Measurements from ENCODE around the gene SCARB1.
A peak's percentile ranks its signal among the peaks of the same experiment; 100 is the strongest.
"Not testable (repeated sequence)": the region's sequence is repeated elsewhere in the genome, so short reads cannot be mapped to it uniquely, and the experiment has no call there.

Gene SCARB1

GRCh38 chr12:124863416-124864325 lies at the start of gene SCARB1:
Gene SCARB1, minus strand, starts transcription at chr12:124863864. Its CDS starts 144 bp downstream, at chr12:124863720.
- FAIRE-seq (peak; percentile 74), DNase-seq (ENCODE audit: insufficient read length, low spot score) (peak; percentile 93)

GRCh38 chr12:124912529-124913287 lies 49.0 kb upstream of the SCARB1 start:
- DNase-seq (ENCODE audit: insufficient read length, low spot score); FAIRE-seq: not testable (repeated sequence)

GRCh38 chr12:124911521-124911920 lies 47.9 kb upstream of the SCARB1 start:
- not testable (repeated sequence) for DNase-seq (ENCODE audit: insufficient read length, low spot score); FAIRE-seq

GRCh38 chr12:124910561-124911478 lies 47.2 kb upstream of the SCARB1 start:
- no peak for DNase-seq (ENCODE audit: insufficient read length, low spot score)
- FAIRE-seq, result no peak

DNA sequence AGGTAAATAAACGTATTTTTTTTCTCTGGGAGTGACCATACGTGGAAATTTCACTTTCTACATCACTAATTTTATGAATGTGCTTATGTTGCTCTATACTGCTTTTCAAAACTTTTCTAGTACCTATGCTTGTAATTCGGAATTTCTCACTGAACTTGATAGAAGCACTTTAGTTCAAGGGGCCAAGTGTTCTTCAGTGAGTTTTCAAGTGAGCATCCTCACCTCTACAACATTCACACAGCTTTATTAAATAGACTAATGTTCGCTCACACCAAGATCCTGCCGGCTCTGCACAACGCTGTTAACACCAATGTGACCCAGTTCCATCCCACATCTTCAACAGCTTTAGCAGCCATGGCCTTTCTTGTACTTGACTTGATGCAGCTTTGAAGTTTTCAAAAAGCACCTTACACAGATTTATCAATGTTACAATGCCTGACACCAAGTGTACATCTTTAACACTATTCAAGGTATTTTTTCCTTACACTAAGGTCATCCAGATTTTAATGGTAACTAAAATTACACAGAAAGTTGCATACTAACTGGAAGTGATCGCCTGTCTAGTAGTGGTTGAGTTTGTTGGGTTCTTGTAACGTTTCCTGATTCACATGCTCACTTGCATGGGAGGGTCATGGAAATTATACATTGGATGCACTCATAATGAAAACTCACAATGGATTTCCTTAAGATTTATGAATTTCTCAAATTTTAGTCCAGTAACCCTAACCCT lies 46.3 kb upstream of the SCARB1 start:
- FAIRE-seq, result no peak
- DNase-seq (ENCODE audit: insufficient read length, low spot score), result no peak

GRCh38 chr12:124906606-124907261 lies 43.1 kb upstream of the SCARB1 start:
- FAIRE-seq (peak; percentile 87), DNase-seq (ENCODE audit: insufficient read length, low spot score) (peak; percentile 61)

DNA sequence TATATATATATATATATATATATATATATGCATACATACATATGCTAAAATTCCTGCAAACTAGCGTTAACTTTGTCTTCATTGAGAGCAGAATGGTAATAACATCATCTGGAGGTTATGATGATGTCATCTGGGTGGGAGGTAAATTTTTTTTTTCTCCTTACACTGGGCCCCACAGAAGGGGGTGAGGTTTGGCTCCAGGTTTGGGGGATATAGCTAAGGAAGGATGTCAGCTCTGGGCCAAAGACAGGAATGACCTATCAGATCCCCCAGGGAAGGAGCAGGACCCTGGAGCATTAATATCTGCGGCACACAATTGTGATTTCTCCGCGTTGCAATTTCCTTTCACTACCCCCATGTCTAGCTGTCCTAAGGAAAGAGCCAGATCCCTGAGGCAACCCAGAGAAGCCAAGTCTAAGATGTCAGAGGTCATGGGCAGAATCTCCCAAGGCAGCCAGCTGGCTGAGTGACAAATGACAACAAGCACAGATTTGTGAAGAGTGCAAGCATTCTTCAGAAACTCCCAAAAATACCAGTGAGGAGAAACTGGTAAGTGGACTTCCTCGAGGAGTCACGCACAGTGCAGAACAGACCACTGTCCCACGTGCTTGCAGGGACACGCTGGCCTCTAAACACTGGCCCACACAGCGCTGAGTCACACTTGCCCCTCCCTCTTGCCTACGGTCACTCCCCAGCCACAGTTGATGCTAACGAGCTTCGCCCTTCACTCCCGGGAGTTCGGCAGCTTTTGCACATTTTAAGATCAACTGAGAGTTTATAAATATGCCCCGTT lies 40.8 kb upstream of the SCARB1 start:
- DNase-seq (ENCODE audit: insufficient read length, low spot score), result no peak

DNA sequence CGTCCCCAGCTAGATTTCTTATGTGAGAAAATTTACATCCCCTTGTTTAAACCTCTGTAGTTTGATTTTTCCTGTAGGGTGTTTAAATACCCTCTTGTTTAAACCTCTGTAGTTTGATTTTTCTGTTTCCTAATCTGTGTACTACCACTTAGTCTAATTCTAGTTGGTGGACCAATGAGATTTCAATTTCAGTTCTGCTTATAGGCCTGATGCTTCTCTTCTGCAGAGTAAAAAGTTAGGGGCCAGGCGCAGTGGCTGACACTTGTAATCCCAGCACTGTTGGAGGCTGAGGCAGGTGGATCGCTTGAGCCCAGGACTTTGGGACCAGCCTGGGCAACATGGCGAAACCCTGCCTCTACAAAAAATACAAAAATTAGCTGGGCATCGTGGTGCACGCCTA lies 39.3 kb upstream of the SCARB1 start:
- DNase-seq (ENCODE audit: insufficient read length, low spot score) (no peak), FAIRE-seq (peak; percentile 33)

More for the DNA sequence above, 40.8 kb upstream of the SCARB1 start:
- FAIRE-seq, result no peak

DNA sequence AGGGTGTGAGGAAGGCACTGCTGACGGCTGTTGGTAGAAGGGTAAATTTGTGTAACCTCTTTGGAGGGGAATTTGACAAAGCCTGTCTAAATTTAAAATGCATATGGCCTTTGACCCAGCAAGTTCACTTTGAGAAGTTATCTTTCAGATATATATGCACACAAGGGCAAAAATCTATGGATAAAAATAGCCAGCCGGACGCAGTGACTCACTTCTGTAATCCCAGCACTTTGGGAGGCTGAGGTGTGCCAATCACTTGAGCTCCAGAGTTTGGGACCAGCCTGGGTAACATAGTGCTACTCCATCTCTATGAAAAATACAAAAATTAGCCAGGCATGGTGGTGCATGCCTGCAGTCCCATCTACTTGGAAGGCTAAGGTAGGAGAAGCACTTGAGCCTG lies 37.3 kb upstream of the SCARB1 start:
- DNase-seq (ENCODE audit: insufficient read length, low spot score) (no peak), FAIRE-seq (no peak)

DNA sequence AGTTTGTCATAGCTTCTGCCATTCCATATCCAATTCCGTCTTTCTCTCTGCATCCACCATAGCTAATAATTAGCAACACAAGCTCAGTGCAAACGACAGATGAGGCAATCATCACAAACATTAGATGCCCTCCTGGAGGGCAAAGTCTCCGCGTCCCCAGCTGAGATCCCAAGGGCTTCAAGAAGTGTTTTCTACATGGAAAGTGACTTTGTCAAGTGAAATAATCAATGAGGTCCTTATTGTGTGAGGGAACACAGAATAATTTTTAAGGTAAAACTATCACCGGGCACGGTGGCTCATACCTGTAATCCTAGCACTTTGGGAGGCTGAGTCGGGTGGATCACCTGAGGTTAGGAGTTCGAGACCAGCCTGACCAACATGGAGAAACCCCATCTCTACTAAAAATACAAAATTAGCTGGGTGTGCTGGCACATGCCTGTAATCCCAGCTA lies 36.7 kb upstream of the SCARB1 start:
- DNase-seq (ENCODE audit: insufficient read length, low spot score); FAIRE-seq: not testable (repeated sequence)

DNA sequence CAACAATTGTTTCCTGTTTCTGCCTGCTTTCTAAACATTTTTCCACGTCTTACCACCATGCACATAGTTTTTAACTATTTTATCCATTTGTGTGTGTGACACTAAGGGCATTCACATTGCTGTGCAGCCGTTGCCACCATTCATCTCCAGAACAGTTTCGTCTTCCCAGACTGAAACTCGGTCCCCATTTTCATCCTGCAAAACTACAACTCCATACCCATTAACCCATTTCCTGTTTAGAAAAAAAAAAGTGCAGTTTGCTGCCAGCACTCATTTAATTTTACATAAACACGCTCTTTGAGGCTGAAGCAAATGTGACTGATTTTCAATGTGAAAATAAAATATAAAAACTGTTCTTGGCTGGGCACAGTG lies 35.2 kb upstream of the SCARB1 start:
- DNase-seq (ENCODE audit: insufficient read length, low spot score), result no peak
- no peak for FAIRE-seq

DNA sequence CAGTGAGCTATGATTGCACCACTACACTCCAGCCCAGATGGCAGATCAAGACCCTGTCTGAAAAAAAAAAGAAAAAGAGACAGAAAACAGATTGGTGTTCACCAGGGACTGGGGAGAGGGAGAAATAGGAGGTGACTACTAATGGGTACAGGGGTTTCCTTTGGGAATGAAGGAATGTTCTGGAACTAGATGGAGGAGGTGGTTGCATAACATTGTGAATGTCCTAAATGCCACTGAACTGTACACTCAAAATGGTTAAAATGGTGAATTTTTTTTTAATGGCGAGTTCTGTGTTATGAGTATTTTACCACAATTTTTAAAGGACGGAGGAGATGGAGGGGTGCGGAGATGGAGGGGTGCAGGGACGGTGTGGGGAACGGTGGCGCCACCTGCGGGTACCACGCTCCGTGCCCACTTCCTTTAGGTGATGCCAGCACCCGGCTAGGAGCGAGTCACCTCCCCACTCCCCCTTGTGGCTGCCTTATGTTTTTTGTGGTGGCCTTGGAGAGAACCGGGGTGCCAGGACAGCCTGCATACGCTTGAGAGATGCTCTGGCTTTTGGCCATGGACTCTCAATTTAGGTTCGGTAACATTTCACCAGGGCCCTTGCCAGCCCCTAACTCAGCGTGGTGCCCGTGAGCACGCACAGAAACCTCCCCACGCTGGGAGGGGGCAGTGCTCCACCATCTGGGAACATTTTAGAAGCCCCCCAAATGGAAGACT lies 34.7 kb upstream of the SCARB1 start:
- peak; percentile 11 for FAIRE-seq
- no peak for DNase-seq (ENCODE audit: insufficient read length, low spot score)

DNA sequence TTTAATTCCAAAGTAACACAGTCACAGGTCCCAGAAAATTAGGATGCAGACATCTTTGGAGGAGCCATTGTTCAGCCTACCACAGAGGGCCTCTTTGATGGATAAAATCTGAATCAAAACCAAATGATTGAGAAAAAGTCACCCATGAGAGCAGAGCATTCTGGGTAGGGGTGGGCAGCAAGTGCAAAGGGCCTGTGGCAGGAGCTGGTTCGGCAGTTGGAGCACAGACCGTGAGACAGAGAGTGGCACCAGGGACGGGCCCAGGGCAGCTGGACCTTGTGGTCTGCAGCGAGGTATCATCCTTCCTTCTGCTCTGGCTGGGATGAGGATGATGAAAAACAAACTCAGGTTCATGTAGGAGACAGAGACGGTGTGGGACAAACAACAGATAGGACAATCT lies 32.8 kb upstream of the SCARB1 start:
- DNase-seq (ENCODE audit: insufficient read length, low spot score) (no peak), FAIRE-seq (no peak)

- FAIRE-seq (no peak), DNase-seq (ENCODE audit: insufficient read length, low spot score) (no peak)
Measured at GRCh38 chr12:124893792-124894516, 30.3 kb upstream of the SCARB1 start.

DNA sequence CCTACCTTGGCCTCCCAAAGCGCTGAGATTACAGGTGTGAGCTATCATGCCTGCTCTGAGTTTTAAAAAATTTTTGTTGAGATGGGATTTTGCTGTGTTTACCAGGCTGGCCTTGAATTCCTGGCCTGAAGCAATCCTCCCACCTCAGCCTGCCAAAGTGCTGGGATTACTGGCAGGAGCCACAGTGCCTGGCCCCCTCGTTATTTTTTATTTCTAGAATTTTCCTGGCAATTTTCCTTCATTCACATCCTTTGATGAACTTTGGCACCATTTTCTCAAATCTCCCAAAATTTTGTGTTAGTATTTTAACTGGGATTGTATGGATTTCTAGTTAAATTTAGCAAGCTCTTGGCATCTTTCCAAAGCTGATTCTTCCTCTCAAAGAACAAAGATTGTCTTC lies 24.6 kb upstream of the SCARB1 start:
- FAIRE-seq, result no peak

DNA sequence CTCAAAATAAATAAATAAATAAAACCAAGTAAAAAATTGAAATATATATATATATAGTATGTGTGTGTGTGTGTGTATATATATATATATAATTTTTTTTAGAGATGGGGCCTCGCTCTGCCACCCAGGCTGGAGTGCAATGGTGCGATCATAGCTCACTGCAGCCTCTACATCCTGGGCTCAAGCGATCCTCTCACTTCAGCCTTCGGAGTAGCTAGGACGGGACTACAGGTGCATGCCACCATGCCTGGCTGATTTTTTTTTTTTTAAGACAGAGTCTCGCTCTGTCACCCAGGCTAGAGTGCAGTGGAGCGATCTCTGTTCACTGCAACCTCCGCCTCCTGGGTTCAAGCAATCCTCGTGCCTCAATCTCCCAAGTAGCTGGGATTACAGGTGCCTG lies 24.1 kb upstream of the SCARB1 start:
- FAIRE-seq; DNase-seq (ENCODE audit: insufficient read length, low spot score): not testable (repeated sequence)

More for the DNA sequence above, 24.6 kb upstream of the SCARB1 start:
- DNase-seq (ENCODE audit: insufficient read length, low spot score), result no peak

Data from GM19239 (cell line).